Measurements from ENCODE around the gene TMEM150A. TPM values are rescaled to one million over a fixed set of nuclear protein-coding genes. Genes with fewer than 3 reads are reported as not detected.

TMEM150A gene
- total and polyA plus RNA-seq, 2 of the 13 experiments (the other 11 are each of a cell fraction or from before 2014, with no cell fraction given), result 30.1 to 70.4 TPM

GRCh38 chr2:85595301-85596025 lies 7.0 kb downstream of the TMEM150A start, which contains the start of gene RNF181 (continued):
- TF ChIP-seq ZNF281 (CRISPR knock-in tag; IDR thresholded peaks at IDR 0.05; ENCODE audit: borderline replicate concordance) (peak; percentile 23; the same call in 1 of the 2 replicates), NONO (IDR thresholded peaks at IDR 0.05) (no peak), NONO (CRISPR knock-in tag; conservative IDR thresholded peaks at IDR 0.05) (peak; percentile 80), MAF1 (CRISPR knock-in tag; IDR thresholded peaks at IDR 0.05; ENCODE audit: borderline replicate concordance) (no peak), BCL3 (CRISPR knock-in tag; IDR thresholded peaks at IDR 0.05) (peak; percentile 42), ZFP36L1 (CRISPR knock-in tag; IDR thresholded peaks at IDR 0.05) (no peak; the same call in 1 of the 2 replicates), PCBP1 (IDR thresholded peaks at IDR 0.05; ENCODE audit: borderline replicate concordance, low read depth, low read length) (peak; percentile 47; the same call in 1 of the 2 replicates), NRL (CRISPR knock-in tag; IDR thresholded peaks at IDR 0.05; ENCODE audit: borderline replicate concordance) (peak; percentile 95), ZNF691 (CRISPR knock-in tag; IDR thresholded peaks at IDR 0.05; ENCODE audit: borderline replicate concordance, low read depth) (peak; percentile 59; the same call in 1 of the 2 replicates), E2F5 (CRISPR knock-in tag; conservative IDR thresholded peaks at IDR 0.05) (peak; percentile 8; the same call in 1 of the 2 replicates), SUZ12 (IDR thresholded peaks at IDR 0.05; ENCODE audit: low read depth, low read length) (no peak), STAT5B (CRISPR knock-in tag; IDR thresholded peaks at IDR 0.05) (peak; percentile 41; the same call in 1 of the 2 replicates), ZNF333 (CRISPR knock-in tag; IDR thresholded peaks at IDR 0.05; ENCODE audit: borderline replicate concordance) (no peak; the same call in none of the 2 replicates), ETV5 (CRISPR knock-in tag; IDR thresholded peaks at IDR 0.05; ENCODE audit: borderline replicate concordance) (peak; percentile 64; the same call in 1 of the 2 replicates), IRF2 (CRISPR knock-in tag; IDR thresholded peaks at IDR 0.05) (peak; percentile 48), ZNF703 (CRISPR knock-in tag; IDR thresholded peaks at IDR 0.05; ENCODE audit: borderline replicate concordance) (no peak; the same call in 1 of the 2 replicates), ZKSCAN5 (CRISPR knock-in tag; IDR thresholded peaks at IDR 0.05) (peak; percentile 26; the same call in 1 of the 2 replicates), HES4 (CRISPR knock-in tag; IDR thresholded peaks at IDR 0.05; ENCODE audit: borderline replicate concordance) (peak; percentile 55; the same call in 1 of the 2 replicates), ZNF546 (CRISPR knock-in tag; conservative IDR thresholded peaks at IDR 0.05) (peak; percentile 66; the same call in 1 of the 2 replicates), BORCS8-MEF2B (CRISPR knock-in tag; IDR thresholded peaks at IDR 0.05) (peak; percentile 77)
